GDM1 (cell line): Measurements from ENCODE around the gene THPO.
"Not testable (repeated sequence)": the region's sequence is repeated elsewhere in the genome, so short reads cannot be mapped to it uniquely, and the experiment has no call there.

Experiments
- DNase-seq: peaks from one replicate; lab custom pipeline; 2025; lab: John Stamatoyannopoulos, UW

Gene THPO

DNA sequence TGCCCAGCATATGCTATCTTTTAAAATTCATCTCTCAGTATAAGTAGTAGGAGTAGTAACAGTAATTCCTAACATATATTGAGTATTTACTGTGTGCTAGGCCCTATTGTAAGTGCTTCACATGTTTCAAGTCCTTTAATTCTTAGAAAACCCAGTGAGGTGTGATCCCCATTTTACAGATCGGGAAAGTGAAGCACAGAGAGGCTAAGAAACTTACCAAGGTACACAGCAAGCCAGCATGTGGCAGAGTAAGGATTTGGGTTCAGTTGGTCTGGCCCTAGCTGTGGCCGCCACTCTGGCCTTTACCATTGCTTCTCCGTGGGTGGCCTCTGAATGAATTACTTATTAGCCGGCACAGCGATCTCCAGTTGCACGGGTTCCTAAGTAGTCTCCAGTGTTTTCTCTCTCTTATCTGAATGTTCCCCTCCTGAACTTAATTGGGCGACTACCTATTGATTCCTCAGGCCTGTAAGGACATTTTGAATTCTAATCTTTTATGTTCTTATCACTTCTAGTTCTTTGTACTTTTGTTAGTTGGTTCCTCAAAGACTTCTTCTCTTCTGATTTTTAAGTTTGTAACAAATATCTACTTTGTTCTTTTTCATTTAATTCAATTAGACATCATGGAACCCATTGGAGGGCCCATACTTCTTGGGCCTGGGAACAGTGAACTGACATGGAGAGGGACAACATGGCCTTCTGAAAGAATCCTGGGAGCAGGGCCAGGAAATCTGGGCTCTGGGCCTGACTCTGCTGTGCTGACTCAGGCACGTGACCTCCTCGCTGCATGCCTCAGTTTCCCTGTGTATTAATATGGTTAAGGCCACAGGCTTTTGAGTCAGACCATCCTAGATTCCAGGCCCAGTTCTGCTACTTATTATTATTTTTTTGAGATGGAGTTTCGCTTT, 28.2 kb downstream of the THPO start:
- DNase-seq: no peak

GRCh38 chr3:184348057-184348382, 30.0 kb downstream of the THPO start:
- DNase-seq: no peak

DNA sequence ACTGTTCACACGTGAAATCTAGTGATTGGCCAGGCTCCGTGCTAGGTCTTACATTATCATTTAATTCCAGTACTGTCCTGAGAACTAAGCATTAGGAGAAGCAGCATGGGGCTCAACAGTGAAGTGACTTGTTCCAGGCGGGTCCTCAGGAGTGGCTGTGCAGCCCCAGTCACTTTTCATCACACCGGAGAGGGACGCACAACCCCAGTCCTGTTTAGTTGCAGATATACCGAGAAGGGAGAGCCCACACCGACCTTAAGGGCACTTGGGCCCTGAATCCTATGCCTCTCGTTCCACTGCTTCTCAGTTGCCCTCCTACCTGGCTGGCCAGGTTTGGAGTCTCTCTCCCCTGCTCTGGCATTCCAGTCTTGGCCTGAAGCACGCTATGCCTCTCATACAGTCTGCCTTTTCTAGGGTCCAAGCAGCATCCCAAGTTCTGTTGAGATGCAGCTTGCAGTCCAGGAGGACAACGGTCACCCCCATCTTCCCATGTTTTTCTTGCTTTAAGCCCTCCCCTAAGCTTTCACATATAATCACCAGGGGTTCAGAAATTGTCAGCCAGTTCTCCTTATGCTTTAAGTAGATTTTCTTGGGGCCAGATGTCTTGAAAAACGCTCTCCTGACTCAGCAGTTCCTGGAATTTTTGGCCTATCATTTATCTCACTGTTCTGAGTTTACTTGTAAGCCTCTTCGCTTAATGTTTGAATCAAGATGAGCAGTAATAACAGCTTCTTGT, 30.5 kb downstream of the THPO start:
- DNase-seq: no peak

DNA sequence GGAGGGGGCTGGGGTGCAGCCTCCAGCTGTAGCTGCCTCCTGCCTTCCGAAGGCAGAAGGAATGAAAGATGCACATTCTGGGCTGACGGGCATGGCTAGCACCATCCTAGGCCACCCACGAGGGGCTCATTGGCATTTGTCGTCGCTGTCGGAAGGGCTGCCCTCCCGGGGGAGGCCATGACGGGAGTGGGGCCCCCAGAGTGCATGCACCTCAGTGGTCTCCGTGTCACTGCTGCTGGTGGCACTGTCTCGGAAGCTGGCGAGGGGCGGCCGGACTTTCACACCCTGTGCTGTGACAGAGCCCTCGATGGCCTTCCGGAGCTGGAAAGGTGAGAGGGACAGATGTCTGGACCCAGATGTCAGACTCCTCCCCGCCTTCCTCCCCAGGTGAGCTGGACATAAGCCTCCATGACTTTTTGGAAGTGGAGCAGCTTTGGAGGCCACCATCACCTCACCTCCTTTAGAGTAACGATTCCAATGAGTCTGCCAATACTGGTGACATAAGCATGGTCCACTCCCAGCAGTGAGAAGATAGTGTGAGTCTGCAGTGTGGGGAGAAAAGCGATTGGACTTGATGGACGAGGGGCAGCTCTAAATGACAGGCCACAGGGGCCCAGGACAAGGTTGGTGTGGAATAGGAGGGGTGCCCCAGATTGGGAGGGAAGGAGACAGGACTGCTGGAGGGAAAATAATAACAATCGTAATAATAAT, 31.4 kb downstream of the THPO start:
- no peak for DNase-seq

DNA sequence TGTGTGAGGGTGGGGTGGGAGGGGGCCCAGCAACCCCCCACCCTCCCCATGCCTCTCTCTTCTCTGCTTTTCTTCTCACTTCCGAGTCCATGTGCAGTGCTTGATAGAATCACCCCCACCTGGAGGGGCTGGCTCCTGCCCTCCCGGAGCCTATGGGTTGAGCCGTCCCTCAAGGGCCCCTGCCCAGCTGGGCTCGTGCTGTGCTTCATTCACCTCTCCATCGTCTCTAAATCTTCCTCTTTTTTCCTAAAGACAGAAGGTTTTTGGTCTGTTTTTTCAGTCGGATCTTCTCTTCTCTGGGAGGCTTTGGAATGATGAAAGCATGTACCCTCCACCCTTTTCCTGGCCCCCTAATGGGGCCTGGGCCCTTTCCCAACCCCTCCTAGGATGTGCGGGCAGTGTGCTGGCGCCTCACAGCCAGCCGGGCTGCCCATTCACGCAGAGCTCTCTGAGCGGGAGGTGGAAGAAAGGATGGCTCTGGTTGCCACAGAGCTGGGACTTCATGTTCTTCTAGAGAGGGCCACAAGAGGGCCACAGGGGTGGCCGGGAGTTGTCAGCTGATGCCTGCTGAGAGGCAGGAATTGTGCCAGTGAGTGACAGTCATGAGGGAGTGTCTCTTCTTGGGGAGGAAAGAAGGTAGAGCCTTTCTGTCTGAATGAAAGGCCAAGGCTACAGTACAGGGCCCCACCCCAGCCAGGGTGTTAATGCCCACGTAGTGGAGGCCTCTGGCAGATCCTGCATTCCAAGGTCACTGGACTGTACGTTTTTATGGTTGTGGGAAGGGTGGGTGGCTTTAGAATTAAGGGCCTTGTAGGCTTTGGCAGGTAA, 32.5 kb downstream of the THPO start:
- DNase-seq: peak; percentile 6

- DNase-seq: no peak
Observed at GRCh38 chr3:184344579-184345316, 33.3 kb downstream of the THPO start.

GRCh38 chr3:184343200-184343876, 34.7 kb downstream of the THPO start:
- DNase-seq: no peak

GRCh38 chr3:184341925-184342324, 36.1 kb downstream of the THPO start:
- DNase-seq: no peak

GRCh38 chr3:184339451-184340135, 38.4 kb downstream of the THPO start:
- not testable (repeated sequence) for DNase-seq

- DNase-seq: no peak
Observed at GRCh38 chr3:184339001-184339400, 39.0 kb downstream of the THPO start.

GRCh38 chr3:184338511-184338945, 39.5 kb downstream of the THPO start:
- no peak for DNase-seq

GRCh38 chr3:184337981-184338380, 40.0 kb downstream of the THPO start:
- DNase-seq: no peak

- no peak for DNase-seq
Observed at GRCh38 chr3:184337399-184337714, 40.6 kb downstream of the THPO start, which contains the start of gene FAM131A. Gene FAM131A (plus strand): TSS chr3:184337600. CDS start chr3:184337631, 31 bp downstream.

DNA sequence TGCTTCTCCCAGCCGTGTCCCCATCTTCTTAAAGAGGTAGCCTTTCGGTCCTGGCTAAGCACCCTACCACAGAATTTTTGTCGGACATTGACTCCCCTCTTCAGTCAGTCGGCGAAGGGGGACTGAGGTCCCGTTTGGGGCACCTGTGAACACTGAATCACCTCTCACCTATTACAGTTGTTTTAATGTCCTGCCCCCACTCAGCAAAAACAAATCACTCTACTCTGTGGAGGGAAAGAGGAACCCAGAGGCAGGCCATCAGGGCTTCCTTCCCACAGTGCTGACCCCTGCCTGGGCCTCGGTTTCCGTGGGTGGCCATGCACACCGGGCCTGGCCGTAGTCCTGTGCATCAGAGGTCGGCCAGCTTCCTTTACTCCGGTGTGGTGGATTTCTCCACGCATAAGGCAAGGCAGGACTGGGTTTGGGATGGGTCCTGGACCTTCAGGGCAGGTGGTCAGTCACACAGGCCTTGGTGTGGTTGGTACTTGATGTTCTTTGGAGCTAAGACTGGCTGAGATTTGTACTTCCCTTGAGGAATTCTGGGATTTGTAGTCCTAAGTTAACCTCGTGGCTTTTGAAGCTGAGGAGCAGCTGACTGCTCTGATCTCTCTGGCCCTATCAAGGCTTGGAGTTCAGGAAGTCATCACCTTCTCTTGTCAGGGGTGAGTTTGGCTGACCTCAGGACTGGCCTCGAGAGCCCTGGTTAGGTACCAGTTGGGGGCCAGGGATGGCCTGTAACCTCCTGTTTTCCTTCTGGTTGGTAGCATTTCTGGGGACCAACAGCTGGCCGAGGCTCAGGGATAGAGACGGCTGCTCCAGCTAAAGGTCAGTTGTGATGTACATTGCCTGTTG, 41.2 kb downstream of the THPO start:
- DNase-seq: no peak

DNA sequence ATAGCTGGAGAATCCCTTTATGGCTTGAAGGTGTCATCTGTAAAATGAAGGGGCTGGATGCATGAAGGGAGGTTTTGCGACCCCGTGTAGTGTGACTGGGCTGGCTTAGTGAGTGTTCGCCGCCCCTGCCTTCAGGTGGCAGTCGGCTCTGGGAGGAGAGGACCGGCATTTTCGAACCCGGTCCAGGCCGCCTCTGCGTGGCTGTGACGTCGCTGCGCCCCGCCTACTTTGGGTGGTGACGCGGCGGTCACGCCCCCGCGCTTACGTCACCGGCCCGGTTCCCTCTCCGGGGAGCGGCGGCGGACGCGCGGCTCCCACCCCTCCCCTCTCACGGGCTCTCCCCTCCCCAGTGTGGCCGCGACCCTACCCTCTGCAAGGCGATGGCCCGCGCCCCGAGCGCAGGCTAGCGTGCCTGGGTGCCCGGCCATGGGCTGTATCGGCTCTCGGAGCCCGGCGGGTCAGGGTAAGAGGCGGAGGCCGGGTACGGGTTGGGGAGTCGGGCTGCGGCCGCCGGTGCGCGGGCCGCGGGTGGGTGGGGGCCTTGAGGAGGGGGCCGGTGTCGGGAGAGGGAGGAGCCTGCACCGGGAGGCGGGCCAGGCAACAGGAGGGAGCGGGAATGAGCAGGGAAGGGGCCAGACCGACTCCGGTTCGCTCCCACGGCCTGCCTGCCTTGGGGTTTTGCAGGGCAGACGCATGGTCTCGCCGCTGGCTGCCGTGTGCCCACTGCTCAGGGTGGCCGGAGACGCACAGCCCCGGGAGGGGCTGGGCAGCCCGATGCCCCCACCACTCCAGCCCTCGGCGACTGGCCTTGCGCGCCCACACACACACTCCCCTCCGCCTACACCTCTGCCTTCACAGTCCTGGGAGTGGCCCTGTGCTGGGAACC, 42.1 kb downstream of the THPO start:
- peak; percentile 59 for DNase-seq

- no peak for DNase-seq
Observed at GRCh38 chr3:184335291-184335660, 42.7 kb downstream of the THPO start.

DNA sequence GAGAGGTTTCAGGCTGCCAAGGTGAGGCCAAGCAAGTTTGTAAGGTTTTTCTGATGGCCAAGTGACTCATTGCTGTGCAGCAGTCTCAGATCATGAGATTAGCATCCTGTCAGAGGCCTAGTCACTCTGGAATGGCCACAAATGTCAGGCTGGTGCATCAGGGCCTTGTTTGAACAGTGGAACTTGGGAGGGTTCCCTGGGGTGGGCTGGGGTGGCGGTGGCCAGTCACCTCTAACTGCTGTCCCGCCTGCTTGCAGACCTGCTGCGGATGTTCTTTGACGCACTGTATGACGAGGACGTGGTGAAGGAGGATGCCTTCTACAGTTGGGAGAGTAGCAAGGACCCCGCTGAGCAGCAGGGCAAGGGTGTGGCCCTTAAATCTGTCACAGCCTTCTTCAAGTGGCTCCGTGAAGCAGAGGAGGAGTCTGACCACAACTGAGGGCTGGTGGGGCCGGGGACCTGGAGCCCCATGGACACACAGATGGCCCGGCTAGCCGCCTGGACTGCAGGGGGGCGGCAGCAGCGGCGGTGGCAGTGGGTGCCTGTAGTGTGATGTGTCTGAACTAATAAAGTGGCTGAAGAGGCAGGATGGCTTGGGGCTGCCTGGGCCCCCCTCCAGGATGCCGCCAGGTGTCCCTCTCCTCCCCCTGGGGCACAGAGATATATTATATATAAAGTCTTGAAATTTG, 43.4 kb downstream of the THPO start:
- DNase-seq: no peak
